ENCODE data around the gene OR14J1.
"Not testable (repeated sequence)": the region's sequence is repeated elsewhere in the genome, so short reads cannot be mapped to it uniquely, and the experiment has no call there.

Gene OR14J1, protein sequence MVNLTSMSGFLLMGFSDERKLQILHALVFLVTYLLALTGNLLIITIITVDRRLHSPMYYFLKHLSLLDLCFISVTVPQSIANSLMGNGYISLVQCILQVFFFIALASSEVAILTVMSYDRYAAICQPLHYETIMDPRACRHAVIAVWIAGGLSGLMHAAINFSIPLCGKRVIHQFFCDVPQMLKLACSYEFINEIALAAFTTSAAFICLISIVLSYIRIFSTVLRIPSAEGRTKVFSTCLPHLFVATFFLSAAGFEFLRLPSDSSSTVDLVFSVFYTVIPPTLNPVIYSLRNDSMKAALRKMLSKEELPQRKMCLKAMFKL

DNA sequence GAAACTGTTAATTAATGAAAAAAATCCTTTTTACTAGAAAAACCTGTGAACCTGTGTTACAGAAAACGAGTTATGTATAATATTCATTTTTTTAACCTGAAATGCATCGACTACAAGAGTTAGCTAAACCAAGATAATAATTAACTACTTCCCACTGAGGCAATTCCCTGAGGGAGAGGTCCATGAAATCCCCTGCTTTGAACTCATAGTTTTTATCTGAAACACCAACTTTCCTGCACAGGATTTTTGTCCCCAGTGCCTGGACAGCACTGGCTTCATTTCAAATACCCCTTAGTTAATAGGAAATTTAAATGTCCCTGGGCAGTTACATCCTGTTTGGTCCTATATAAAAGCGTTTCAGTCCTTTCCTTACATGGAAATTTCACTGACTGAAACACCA is at the start of gene OR14J1:
OR14J1 (plus strand) TSS at position 386 of the 400 bp plus-strand sequence. CDS start 4,989 bp downstream, outside the sequence.
- DNase-seq (ENCODE audit: low read depth), result no peak

DNA sequence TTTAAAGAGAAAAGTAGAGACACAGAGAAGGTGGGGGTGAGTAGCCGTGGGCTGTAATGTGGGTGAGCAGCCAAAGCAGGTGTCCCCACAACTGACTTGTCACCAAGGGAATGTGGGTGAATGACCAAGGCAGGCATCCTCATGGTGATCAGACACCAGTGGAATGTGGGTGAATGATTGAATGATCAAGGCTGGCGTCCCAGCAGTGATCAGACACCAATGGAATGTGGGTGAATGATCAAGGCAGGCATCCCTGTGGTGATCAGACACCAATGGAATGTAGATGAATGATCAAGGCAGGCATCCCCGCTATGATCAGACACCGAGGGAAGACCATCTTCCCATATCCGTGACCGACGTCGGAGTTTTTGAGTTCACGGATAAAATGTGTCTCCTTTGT is 49.8 kb upstream of the OR14J1 start:
- DNase-seq (ENCODE audit: low read depth), result no peak

- no peak for DNase-seq (ENCODE audit: low read depth)
These were observed 46.0 kb upstream of the OR14J1 start for GRCh38 chr6:29255530-29255929.

GRCh38 chr6:29259721-29260120 is 41.8 kb upstream of the OR14J1 start:
- no peak for DNase-seq (ENCODE audit: low read depth)

- no peak for DNase-seq (ENCODE audit: low read depth)
These were observed 38.5 kb upstream of the OR14J1 start for GRCh38 chr6:29263001-29263400.

- DNase-seq (ENCODE audit: low read depth), result no peak
These were observed 7.0 kb upstream of the OR14J1 start for GRCh38 chr6:29294499-29294914.

DNA sequence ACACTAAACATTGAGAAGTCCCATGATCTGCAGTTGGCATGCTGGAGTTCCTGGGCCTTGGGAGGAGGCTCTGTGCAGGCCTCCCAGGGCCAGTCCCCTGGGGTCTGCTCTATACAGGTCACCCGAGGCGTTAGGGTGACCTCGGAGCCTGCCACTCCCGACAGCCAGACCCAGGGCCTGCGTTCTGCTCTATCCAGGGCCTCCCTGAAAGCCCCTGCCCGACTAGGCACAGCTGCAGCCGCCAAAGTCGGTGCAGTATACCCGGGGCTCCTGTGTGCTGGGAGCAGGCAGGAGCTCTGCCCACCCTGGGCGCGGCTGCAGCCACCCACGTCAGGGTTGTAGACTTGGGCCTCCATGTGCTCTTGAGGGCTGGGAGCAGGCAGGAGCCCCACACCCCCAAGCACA is 6.3 kb upstream of the OR14J1 start:
- no peak for DNase-seq (ENCODE audit: low read depth)

DNA sequence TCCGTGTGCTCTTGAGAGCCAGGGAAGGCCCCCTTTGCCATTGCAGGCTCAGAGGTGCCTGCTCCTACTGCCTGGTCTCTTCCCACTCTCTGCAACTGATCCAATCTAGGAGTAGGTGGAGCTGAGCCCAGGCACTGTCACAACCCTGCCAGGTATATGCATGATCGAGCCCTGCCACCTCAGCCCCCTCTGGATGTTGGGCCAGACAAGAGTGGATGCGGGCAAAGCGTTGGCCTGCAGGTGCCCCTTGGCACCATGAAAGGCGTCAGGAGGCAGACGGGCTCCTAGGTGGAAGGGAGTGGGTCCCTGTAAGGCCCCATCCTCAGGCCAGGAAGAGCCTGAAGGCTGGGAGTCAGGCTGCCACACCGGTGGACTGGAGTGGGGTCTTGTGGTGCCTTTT is 5.9 kb upstream of the OR14J1 start:
- no peak for DNase-seq (ENCODE audit: low read depth)

DNA sequence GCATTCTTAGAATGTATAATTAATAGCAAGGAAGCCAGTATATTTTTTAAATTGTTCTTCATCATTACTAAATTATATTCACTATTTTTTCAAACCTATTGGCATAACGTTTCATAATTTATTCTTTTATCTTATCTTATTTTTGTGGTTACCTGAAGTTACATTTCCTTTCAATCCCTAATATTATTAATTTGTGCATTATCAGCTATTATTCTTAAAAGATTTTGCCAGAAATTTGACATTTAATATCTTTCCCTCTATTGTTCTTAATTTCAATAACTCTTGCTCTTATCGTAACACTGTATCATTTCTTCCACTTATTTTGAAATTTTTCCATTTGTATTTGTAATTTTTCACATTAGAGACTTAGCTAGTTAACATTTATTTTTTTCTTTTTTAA is 18.4 kb downstream of the OR14J1 start:
- DNase-seq (ENCODE audit: low read depth), result no peak

DNA sequence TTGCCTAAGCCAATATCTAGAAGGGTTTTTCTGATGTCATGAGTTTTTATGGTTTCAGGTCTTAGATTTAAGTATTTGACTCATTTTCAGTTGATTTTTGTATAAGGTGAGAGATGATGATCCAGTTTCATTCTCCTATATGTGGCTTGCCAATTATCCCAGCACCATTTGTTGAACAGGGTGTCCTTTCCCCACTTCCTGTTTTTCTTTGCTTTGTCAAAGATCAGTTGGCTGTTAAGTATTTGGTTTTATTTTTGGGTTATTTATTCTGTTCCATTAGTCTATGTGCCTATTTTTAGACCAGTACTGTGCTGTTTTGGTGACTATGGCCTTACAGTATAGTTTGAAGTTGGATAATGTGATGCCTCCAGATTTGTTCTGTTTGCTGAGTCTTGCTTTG is 21.8 kb downstream of the OR14J1 start:
- DNase-seq (ENCODE audit: low read depth), result not testable (repeated sequence)

- DNase-seq (ENCODE audit: low read depth), result no peak
These were observed 24.3 kb downstream of the OR14J1 start for GRCh38 chr6:29325777-29326176.

DNA sequence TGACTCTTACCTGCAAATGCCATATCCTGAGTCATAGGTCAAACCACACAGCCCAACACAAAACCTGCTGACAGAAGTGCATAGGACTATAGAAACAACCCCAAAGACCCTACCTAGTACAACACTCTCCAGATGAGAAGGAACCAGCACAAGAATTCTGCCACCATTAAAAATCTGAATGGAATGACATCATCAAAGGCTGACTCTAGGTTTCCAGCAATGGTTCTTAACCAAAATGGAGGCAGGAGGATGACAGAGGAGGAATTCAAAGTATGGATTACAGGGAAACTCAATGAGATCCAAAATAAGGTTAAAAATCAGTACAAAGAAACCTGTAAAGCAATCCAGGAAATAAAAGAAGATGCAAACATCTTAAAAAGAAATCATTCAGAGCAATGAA is 31.2 kb downstream of the OR14J1 start:
- DNase-seq (ENCODE audit: low read depth), result no peak

GRCh38 chr6:29336269-29336668 is 34.8 kb downstream of the OR14J1 start:
- no peak for DNase-seq (ENCODE audit: low read depth)

- DNase-seq (ENCODE audit: low read depth), result no peak
These were observed 43.9 kb downstream of the OR14J1 start for GRCh38 chr6:29345380-29345779.

GRCh38 chr6:29349348-29349747 is 47.8 kb downstream of the OR14J1 start:
- not testable (repeated sequence) for DNase-seq (ENCODE audit: low read depth)

- no peak for DNase-seq (ENCODE audit: low read depth)
These were observed 53.5 kb downstream of the OR14J1 start for GRCh38 chr6:29354980-29355379.

DNA sequence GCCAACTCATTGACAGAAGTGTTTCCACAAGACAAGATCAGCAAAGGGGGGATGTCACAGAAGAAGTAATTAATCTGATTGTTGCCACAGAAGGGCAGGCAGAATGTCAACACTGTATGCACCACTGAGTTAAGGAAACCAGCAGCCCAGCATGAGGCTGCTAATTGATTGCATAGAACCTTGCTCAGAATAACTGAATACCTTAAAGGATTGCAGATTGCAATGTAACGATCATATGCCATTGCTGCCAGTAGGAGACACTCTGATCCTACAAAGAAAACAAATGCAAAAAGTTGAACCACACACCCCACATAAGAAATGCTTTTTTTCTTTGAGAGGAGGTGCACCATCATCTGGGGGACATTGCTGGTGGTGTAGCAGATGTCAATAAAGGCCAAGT is 54.1 kb downstream of the OR14J1 start:
- DNase-seq (ENCODE audit: low read depth), result no peak
